ENCODE results near the gene KHDC3L. TPM values are rescaled to one million over a fixed set of nuclear protein-coding genes. Genes with fewer than 3 reads are reported as not detected.

The KHDC3L gene
- 0.41 TPM in 1 of 3 replicates, not detected in the others for total RNA-seq
- long read RNA-seq: 0 reads

GRCh38 chr6:73362358-73362757 is at the start of gene KHDC3L:
Gene KHDC3L, plus strand, starts transcription at chr6:73362658. Its CDS starts 72 bp downstream, at chr6:73362730.
- DNase-seq (ENCODE audit: low spot score): no peak
- Mint-ChIP-seq H3K27ac (ENCODE audit: unreplicated experiment) (no peak within 1 kb of the TSS), H3K27me3 (ENCODE audit: low read depth) (no peaks in the 10 kb centered on the region), H3K36me3 (ENCODE audit: low read depth) (no peaks in the 10 kb centered on the region), H3K9me3 (ENCODE audit: low read depth) (no peaks in the 10 kb centered on the region), H3K4me3 (ENCODE audit: unreplicated experiment) (no peak within 1 kb of the TSS), H3K4me1 (ENCODE audit: low read depth) (no peaks in the 10 kb centered on the region)
- no peak for TF ChIP-seq CTCF (IDR thresholded peaks at IDR 0.05)

- H3K27me3 Mint-ChIP-seq (ENCODE audit: low read depth): no peaks in the 10 kb centered on the region
- no peak for TF ChIP-seq CTCF (IDR thresholded peaks at IDR 0.05)
- H3K27ac Mint-ChIP-seq (ENCODE audit: unreplicated experiment): no peak overlapping the region
- peaks cover 29% of the 10 kb centered on the region for H3K9me3 Mint-ChIP-seq (ENCODE audit: low read depth)
- H3K36me3 Mint-ChIP-seq (ENCODE audit: low read depth): peaks cover 7% of the 10 kb centered on the region
- H3K4me3 Mint-ChIP-seq (ENCODE audit: unreplicated experiment): no peak overlapping the region
- H3K4me1 Mint-ChIP-seq (ENCODE audit: low read depth): peaks cover 8% of the 10 kb centered on the region
- DNase-seq (ENCODE audit: low spot score): no peak
Measured at GRCh38 chr6:73314577-73315492, 47.6 kb upstream of the KHDC3L start.

- Mint-ChIP-seq H3K27me3 (ENCODE audit: low read depth) (no peaks in the 10 kb centered on the region), H3K9me3 (ENCODE audit: low read depth) (peaks cover 9% of the 10 kb centered on the region), H3K4me3 (ENCODE audit: unreplicated experiment) (no peak overlapping the region)
Measured at GRCh38 chr6:73323323-73323722, 39.1 kb upstream of the KHDC3L start.

GRCh38 chr6:73325656-73326055 is 36.8 kb upstream of the KHDC3L start:
- no peak for DNase-seq (ENCODE audit: low spot score)
- Mint-ChIP-seq H3K36me3 (ENCODE audit: low read depth) (no peaks in the 10 kb centered on the region), H3K4me3 (ENCODE audit: unreplicated experiment) (no peak overlapping the region), H3K9me3 (ENCODE audit: low read depth) (no peaks in the 10 kb centered on the region), H3K4me1 (ENCODE audit: low read depth) (no peaks in the 10 kb centered on the region), H3K27ac (ENCODE audit: unreplicated experiment) (no peak overlapping the region), H3K27me3 (ENCODE audit: low read depth) (peaks cover 6% of the 10 kb centered on the region)
- TF ChIP-seq CTCF (IDR thresholded peaks at IDR 0.05): no peak

More at GRCh38 chr6:73323323-73323722, 39.1 kb upstream of the KHDC3L start:
- Mint-ChIP-seq H3K4me1 (ENCODE audit: low read depth) (no peaks in the 10 kb centered on the region), H3K36me3 (ENCODE audit: low read depth) (peaks cover under 1% of the 10 kb centered on the region), H3K27ac (ENCODE audit: unreplicated experiment) (no peak overlapping the region)
- no peak for DNase-seq (ENCODE audit: low spot score)
- no peak for TF ChIP-seq CTCF (IDR thresholded peaks at IDR 0.05)

- TF ChIP-seq CTCF (IDR thresholded peaks at IDR 0.05): no peak
- Mint-ChIP-seq H3K4me3 (ENCODE audit: unreplicated experiment) (no peak overlapping the region), H3K4me1 (ENCODE audit: low read depth) (no peaks in the 10 kb centered on the region), H3K36me3 (ENCODE audit: low read depth) (no peaks in the 10 kb centered on the region), H3K9me3 (ENCODE audit: low read depth) (no peaks in the 10 kb centered on the region), H3K27ac (ENCODE audit: unreplicated experiment) (no peak overlapping the region), H3K27me3 (ENCODE audit: low read depth) (peaks cover 24% of the 10 kb centered on the region)
- DNase-seq (ENCODE audit: low spot score): no peak
Measured at GRCh38 chr6:73328790-73329189, 33.7 kb upstream of the KHDC3L start.

All from chondrocyte (in vitro differentiated cells).